Gastrocnemius medialis (tissue), 4 donors: ENCODE data around the gene AIF1L. TPM values are rescaled to one million over a fixed set of nuclear protein-coding genes. Genes with fewer than 3 reads are reported as not detected.

ENCODE experiments used
- ATAC-seq, 2 donors: fragments of 150-250 bp; one replicate each; pipeline ENCODE4 v1.9.1; 2016
- DNase-seq, 2 donors: peaks; one replicate each; pipeline ENCODE4 v3.0.0-alpha.2; 2019
- H3K27ac ChIP-seq, 4 donors: fragments of 200-600 bp; sonication (generic); 1 replicate in 1 of 4; 2 replicates in 3 of 4; pipeline ENCODE4 v1.5.1; 2016 to 2018; ENCODE audit warnings: mild to moderate bottlenecking in 2 of 4, moderate library complexity in 1 of 4
- H3K27me3 ChIP-seq, 3 donors: fragments of 200-600 bp; sonication (generic) in 2 of 3; 1 replicate in 1 of 3; 2 replicates in 2 of 3; pipeline versions ENCODE4 v1.5.1 to v1.6.0; 2016 to 2019; ENCODE audit warnings: mild to moderate bottlenecking in 1 of 3, moderate library complexity in 1 of 3
- H3K36me3 ChIP-seq, 2 donors: fragments of 200-600 bp; sonication (generic) in 1 of 2; one replicate each; pipeline ENCODE4 v1.5.1; 2017 to 2018
- H3K4me1 ChIP-seq, 2 donors: fragments of 200-600 bp; sonication (generic) in 1 of 2; one replicate each; pipeline ENCODE4 v1.5.1; 2016 to 2017; ENCODE audit warnings: mild to moderate bottlenecking in 2 of 2
- H3K4me3 ChIP-seq, 4 donors: fragments of 200-600 bp; sonication (generic) in 3 of 4; 1 replicate in 1 of 4; 2 replicates in 3 of 4; pipeline ENCODE4 v1.5.1; 2016 to 2019; ENCODE audit warnings: mild to moderate bottlenecking in 2 of 4
- H3K9me3 ChIP-seq, 3 donors: fragments of 200-600 bp; sonication (generic) in 2 of 3; 1 replicate in 1 of 3; 2 replicates in 2 of 3; pipeline ENCODE4 v1.5.1; 2016 to 2019
- CTCF ChIP-seq, 5 experiments: fragments of 450-650 bp in 3 of 5; fragments of 200-600 bp in 2 of 5; sonication (generic) in 2 of 5; IDR thresholded peaks in 4 of 5; conservative IDR thresholded peaks in 1 of 5; 1 replicate in 4 of 5; 2 replicates in 1 of 5; pipeline ENCODE4 v1.5.1; 2016 to 2019; ENCODE audit warnings: antibody characterized with exemption in 5 of 5, mild to moderate bottlenecking in 3 of 5, moderate library complexity in 3 of 5
- POLR2A ChIP-seq, 2 donors: fragments of 450-650 bp; IDR thresholded peaks; one replicate each; pipeline ENCODE4 v1.6.1; 2017; ENCODE audit warnings: antibody characterized with exemption in 2 of 2, mild to moderate bottlenecking in 2 of 2, moderate library complexity in 2 of 2
- in situ Hi-C, 4 donors: fragments of 200-750 bp; cut with MboI; loops; one replicate each; pipeline versions ENCODE4 v1.15.0 to v1.8.0; 2017; ENCODE audit warnings: low sequenced_read_pairs in 4 of 4
- intact Hi-C: fragments of 100-400 bp; cut with DNase I; formaldehyde crosslinking; loops from one replicate; pipeline ENCODE4 v1.15.1; 2023; ENCODE audit warnings: low total_unique reads
- total RNA-seq, 4 donors: library from RNA; depleted of rRNA; stranded (reverse); fragments of >200 nt; gene quantifications; one replicate each; pipeline versions ENCODE4 v1.1.0 to v1.2.3, GENCODE V29; 2016

AIF1L gene
- total RNA-seq, 4 donors from 2014 or later: 7.5 to 10.6 (median 8.9) TPM

DNA sequence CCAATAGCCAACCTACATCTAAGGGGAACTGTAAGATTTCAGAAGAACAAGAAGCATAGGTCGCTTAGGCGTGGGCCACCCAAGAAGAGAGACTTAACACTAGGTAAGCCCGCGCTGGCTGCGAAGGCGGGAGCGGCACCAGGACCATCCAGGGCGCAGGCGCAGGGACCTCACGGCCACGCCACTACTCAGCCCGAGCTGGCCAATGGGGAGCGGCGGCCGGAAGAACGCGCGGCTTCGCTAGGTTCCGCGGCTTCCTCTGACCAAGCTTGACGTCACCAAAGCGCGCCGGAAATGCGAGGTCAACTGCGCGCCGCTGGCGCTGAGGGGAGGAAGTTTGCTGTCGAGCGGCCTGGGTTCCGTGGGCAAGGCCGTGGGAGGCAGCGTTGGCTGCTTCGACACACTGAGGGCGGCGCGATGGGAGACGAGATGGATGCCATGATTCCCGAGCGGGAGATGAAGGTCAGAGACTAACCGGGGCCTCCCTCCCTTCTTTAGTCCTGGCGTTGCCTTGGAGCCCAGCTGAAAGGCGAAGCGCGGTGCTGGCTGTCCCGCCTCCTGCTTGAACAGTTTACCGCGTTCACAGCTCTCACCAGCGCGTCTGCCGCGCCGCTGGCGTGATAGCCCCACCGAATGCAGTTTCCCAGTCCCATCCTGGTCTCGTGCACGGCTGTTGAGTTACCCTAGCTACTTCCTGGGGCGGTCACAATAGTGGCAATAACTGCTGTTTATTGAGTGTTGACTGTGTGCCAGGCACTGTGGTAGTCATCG lies 29.1 kb downstream of the AIF1L start, which contains the start of gene NUP214:
Gene NUP214, plus strand, starts transcription at position 299 of the 771 bp plus-strand sequence. Its CDS starts 119 bp downstream, at position 418.
- peak; percentile 71 to 82 for TF ChIP-seq POLR2A (IDR thresholded peaks at IDR 0.05)
- peak in 2 of 5 experiments; percentile 29 to 42 for TF ChIP-seq CTCF (IDR thresholded peaks at IDR 0.05 in 4 of 5, conservative IDR thresholded peaks at IDR 0.05 in 1 of 5)
- Histone ChIP-seq H3K36me3 (peaks cover 0 to 30% of the 10 kb centered on the region in 2 donors), H3K27me3 (no peaks in the 10 kb centered on the region), H3K4me1 (peaks cover 20 to 21% of the 10 kb centered on the region in 2 donors), H3K4me3 (peak within 1 kb of the TSS; percentile 91 to 98 (median 94)), H3K27ac (peak within 1 kb of the TSS; percentile 81 to 93 (median 91)), H3K9me3 (no peaks in the 10 kb centered on the region)
- in situ Hi-C loops: loop anchor here in 1 of 4 donors (25.0 kb wide), 1 partner anchor 1162 kb away; no protein-coding TSS in a partner anchor
- peak; percentile 98 for DNase-seq
- intact Hi-C loops: no loop called here
- peak; percentile 95 to 96 for ATAC-seq

DNA sequence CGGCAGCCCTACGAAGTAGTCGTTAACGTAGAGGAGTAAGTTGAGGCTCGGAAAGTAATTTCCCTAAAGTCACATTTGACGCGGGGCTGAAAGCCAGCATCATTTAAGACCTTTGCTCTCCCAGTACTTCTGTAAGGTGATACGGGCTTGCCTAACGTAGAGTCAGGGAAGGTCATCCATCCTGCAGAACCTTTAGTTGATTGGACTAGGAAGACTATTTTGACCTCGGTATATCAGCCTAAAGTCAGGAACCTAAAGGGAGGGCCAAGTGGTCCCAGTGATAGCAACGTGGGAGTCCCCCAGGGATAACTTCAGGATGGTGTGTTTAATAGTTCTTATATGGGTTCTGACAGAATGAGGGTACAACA lies 29.7 kb downstream of the AIF1L start:
- ATAC-seq (peak; percentile 32 to 45), DNase-seq (no peak)
- in situ Hi-C loops: loop anchor here in 1 of 4 donors (25.0 kb wide), 1 partner anchor 1161 kb away; no protein-coding TSS in a partner anchor
- H3K27ac ChIP-seq: peak overlapping the region; percentile 81 to 93 (median 91)
- H3K4me1 ChIP-seq: peaks cover 20 to 21% of the 10 kb centered on the region in 2 donors
- no peaks in the 10 kb centered on the region for H3K9me3 ChIP-seq
- peaks cover 0 to 36% of the 10 kb centered on the region in 2 donors for H3K36me3 ChIP-seq
- no peak for TF ChIP-seq CTCF (IDR thresholded peaks at IDR 0.05 in 4 of 5, conservative IDR thresholded peaks at IDR 0.05 in 1 of 5)
- TF ChIP-seq POLR2A (IDR thresholded peaks at IDR 0.05): no peak
- intact Hi-C loops: no loop called here
- no peaks in the 10 kb centered on the region for H3K27me3 ChIP-seq
- peak overlapping the region; percentile 91 to 98 (median 94) for H3K4me3 ChIP-seq

DNA sequence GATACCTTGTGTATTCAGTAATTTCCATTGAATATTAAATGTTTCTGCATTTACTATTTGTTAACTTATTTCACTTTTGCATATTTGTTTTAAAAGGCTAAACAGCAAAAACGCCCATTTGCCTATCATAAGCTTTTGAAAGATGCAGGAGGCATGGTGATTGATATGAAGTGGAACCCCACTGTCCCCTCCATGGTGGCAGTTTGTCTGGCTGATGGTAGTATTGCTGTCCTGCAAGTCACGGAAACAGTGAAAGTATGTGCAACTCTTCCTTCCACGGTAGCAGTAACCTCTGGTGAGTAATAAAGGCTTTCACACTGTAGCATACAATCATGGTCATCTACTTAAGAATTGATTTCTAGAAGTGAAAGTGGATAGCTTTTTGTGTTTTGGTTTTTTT lies 32.9 kb downstream of the AIF1L start:
- in situ Hi-C loops (loop anchor here in 1 of 4 donors (25.0 kb wide), 1 partner anchor 1158 kb away; no protein-coding TSS in a partner anchor), intact Hi-C loops (no loop called here)
- Histone ChIP-seq H3K9me3 (no peaks in the 10 kb centered on the region), H3K27ac (no peak overlapping the region), H3K4me3 (no peak overlapping the region), H3K27me3 (no peaks in the 10 kb centered on the region), H3K36me3 (peaks cover 7 to 67% of the 10 kb centered on the region in 2 donors), H3K4me1 (peaks cover 20 to 21% of the 10 kb centered on the region in 2 donors)
- TF ChIP-seq CTCF (IDR thresholded peaks at IDR 0.05 in 4 of 5, conservative IDR thresholded peaks at IDR 0.05 in 1 of 5): no peak
- DNase-seq (no peak), ATAC-seq (no peak)

GRCh38 chr9:131138676-131139075 lies 42.3 kb downstream of the AIF1L start:
- Histone ChIP-seq H3K36me3 (peaks cover 0 to 97% of the 10 kb centered on the region in 2 donors), H3K4me1 (no peaks in the 10 kb centered on the region), H3K9me3 (no peaks in the 10 kb centered on the region), H3K4me3 (no peak overlapping the region), H3K27me3 (no peaks in the 10 kb centered on the region), H3K27ac (no peak overlapping the region)
- DNase-seq (no peak), ATAC-seq (no peak)
- in situ Hi-C loops (loop anchor here in 1 of 4 donors (25.0 kb wide), 1 partner anchor 1149 kb away; no protein-coding TSS in a partner anchor), intact Hi-C loops (no loop called here)
- TF ChIP-seq CTCF (IDR thresholded peaks at IDR 0.05 in 4 of 5, conservative IDR thresholded peaks at IDR 0.05 in 1 of 5): no peak
- no peak for TF ChIP-seq POLR2A (IDR thresholded peaks at IDR 0.05)
